ENCODE results near the gene VPS36. TPM values are rescaled to one million over a fixed set of nuclear protein-coding genes. Genes with fewer than 3 reads are reported as not detected.

The VPS36 gene
- polyA plus RNA-seq, 1 donor from 2014 or later, result 85.4 TPM

DNA sequence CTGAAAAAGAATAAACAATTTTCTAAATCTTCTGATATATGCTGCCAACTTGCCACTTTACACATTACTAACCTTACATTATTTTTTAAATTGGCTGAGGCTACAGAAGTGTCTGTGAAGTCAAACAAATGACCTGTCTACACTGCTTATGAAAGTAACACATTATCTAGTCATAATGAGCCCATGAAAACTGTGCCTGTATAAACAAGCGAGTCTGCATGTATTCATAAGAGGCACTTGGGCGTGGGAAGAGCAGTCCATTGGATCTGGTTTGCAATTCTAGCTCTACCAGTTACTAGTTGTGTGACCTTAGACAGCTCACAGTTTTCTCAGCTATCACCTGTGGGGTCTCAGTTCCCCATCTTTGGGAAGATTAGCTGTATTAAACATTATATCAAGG is 3.1 kb downstream of the VPS36 start:
- H3K36me3 ChIP-seq (ENCODE audit: insufficient read depth, low read length), result no peaks in the 10 kb centered on the region
- H4K20me1 ChIP-seq (ENCODE audit: insufficient read depth), result no peaks in the 10 kb centered on the region
- H3K4me2 ChIP-seq (ENCODE audit: low read length), result no peak overlapping the region
- no peak overlapping the region for H3K27ac ChIP-seq (ENCODE audit: low read length)
- no peaks in the 10 kb centered on the region for H3K9me3 ChIP-seq (ENCODE audit: low read length)
- peaks cover 33% of the 10 kb centered on the region for H3K79me2 ChIP-seq (replicated peaks; ENCODE audit: insufficient read depth, low read length)
- no peaks in the 10 kb centered on the region for H3K9me2 ChIP-seq (ENCODE audit: insufficient read depth, low read length)
- no peak overlapping the region for H2AFZ ChIP-seq (ENCODE audit: low read depth, low read length)
- H3K27me3 ChIP-seq (ENCODE audit: insufficient read depth, low read depth, low read length), result no peaks in the 10 kb centered on the region
- H3K4me3 ChIP-seq (ENCODE audit: low read length), result no peak overlapping the region
- H3F3A ChIP-seq (ENCODE audit: insufficient read depth, low read length, poor library complexity, severe bottlenecking), result no peaks in the 10 kb centered on the region
- H3K9ac ChIP-seq (ENCODE audit: low read length), result no peak overlapping the region
- TF ChIP-seq EP300 (conservative IDR thresholded peaks at IDR 0.05; ENCODE audit: poor library complexity, severe bottlenecking) (no peak), MXI1 (conservative IDR thresholded peaks at IDR 0.05; ENCODE audit: poor library complexity, severe bottlenecking) (no peak)
- TF ChIP-seq, protein P1, sequence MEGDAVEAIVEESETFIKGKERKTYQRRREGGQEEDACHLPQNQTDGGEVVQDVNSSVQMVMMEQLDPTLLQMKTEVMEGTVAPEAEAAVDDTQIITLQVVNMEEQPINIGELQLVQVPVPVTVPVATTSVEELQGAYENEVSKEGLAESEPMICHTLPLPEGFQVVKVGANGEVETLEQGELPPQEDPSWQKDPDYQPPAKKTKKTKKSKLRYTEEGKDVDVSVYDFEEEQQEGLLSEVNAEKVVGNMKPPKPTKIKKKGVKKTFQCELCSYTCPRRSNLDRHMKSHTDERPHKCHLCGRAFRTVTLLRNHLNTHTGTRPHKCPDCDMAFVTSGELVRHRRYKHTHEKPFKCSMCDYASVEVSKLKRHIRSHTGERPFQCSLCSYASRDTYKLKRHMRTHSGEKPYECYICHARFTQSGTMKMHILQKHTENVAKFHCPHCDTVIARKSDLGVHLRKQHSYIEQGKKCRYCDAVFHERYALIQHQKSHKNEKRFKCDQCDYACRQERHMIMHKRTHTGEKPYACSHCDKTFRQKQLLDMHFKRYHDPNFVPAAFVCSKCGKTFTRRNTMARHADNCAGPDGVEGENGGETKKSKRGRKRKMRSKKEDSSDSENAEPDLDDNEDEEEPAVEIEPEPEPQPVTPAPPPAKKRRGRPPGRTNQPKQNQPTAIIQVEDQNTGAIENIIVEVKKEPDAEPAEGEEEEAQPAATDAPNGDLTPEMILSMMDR (IDR thresholded peaks at IDR 0.05; ENCODE audit: poor library complexity, severe bottlenecking), result no peak

DNA sequence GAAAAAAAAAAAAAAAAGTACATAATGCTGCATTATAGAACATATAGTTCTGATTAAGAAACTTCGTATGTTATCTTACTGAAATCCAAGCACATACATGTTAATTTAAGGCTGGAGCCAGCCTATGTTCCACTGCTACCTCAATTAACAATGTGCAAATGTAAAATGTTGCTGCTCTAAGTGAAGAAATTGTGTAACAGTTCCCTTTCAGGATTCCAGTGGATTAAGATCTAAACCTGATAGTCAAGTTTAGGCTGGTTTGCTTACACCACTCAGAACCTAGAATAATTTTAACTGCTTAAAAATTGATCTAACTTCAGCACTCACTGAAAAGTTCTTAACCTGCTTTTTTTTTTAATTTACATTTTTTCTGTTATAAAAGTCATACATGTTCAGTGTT is 4.2 kb downstream of the VPS36 start:
- TF ChIP-seq POLR2AphosphoS5 (IDR thresholded peaks at IDR 0.05) (no peak), TAF1 (IDR thresholded peaks at IDR 0.05; ENCODE audit: low read depth) (no peak), EZH2 (IDR thresholded peaks at IDR 0.05; ENCODE audit: borderline replicate concordance, insufficient read depth, low read length, poor library complexity, severe bottlenecking) (no peak), RAD21 (conservative IDR thresholded peaks at IDR 0.05) (no peak), MXI1 (conservative IDR thresholded peaks at IDR 0.05; ENCODE audit: poor library complexity, severe bottlenecking) (no peak), SMC3 (conservative IDR thresholded peaks at IDR 0.05; ENCODE audit: poor library complexity) (no peak), EP300 (conservative IDR thresholded peaks at IDR 0.05; ENCODE audit: poor library complexity, severe bottlenecking) (no peak)
- TF ChIP-seq, protein P1 (IDR thresholded peaks at IDR 0.05; ENCODE audit: poor library complexity, severe bottlenecking), result no peak
- TF ChIP-seq, protein P2, sequence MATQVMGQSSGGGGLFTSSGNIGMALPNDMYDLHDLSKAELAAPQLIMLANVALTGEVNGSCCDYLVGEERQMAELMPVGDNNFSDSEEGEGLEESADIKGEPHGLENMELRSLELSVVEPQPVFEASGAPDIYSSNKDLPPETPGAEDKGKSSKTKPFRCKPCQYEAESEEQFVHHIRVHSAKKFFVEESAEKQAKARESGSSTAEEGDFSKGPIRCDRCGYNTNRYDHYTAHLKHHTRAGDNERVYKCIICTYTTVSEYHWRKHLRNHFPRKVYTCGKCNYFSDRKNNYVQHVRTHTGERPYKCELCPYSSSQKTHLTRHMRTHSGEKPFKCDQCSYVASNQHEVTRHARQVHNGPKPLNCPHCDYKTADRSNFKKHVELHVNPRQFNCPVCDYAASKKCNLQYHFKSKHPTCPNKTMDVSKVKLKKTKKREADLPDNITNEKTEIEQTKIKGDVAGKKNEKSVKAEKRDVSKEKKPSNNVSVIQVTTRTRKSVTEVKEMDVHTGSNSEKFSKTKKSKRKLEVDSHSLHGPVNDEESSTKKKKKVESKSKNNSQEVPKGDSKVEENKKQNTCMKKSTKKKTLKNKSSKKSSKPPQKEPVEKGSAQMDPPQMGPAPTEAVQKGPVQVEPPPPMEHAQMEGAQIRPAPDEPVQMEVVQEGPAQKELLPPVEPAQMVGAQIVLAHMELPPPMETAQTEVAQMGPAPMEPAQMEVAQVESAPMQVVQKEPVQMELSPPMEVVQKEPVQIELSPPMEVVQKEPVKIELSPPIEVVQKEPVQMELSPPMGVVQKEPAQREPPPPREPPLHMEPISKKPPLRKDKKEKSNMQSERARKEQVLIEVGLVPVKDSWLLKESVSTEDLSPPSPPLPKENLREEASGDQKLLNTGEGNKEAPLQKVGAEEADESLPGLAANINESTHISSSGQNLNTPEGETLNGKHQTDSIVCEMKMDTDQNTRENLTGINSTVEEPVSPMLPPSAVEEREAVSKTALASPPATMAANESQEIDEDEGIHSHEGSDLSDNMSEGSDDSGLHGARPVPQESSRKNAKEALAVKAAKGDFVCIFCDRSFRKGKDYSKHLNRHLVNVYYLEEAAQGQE (IDR thresholded peaks at IDR 0.05; ENCODE audit: borderline replicate concordance), result no peak
- Histone ChIP-seq H3K4me3 (ENCODE audit: low read length) (no peak overlapping the region), H2AFZ (ENCODE audit: low read depth, low read length) (no peak overlapping the region), H3K9me2 (ENCODE audit: insufficient read depth, low read length) (no peaks in the 10 kb centered on the region), H3F3A (ENCODE audit: insufficient read depth, low read length, poor library complexity, severe bottlenecking) (no peaks in the 10 kb centered on the region), H3K36me3 (ENCODE audit: insufficient read depth, low read length) (no peaks in the 10 kb centered on the region), H4K20me1 (ENCODE audit: insufficient read depth) (no peaks in the 10 kb centered on the region), H3K27me3 (ENCODE audit: insufficient read depth, low read depth, low read length) (no peaks in the 10 kb centered on the region), H3K27ac (ENCODE audit: low read length) (no peak overlapping the region), H3K79me2 (replicated peaks; ENCODE audit: insufficient read depth, low read length) (peaks cover 33% of the 10 kb centered on the region), H3K4me2 (ENCODE audit: low read length) (no peak overlapping the region), H3K9ac (ENCODE audit: low read length) (no peak overlapping the region), H3K9me3 (ENCODE audit: low read length) (no peaks in the 10 kb centered on the region)
